Measurements from ENCODE around the gene FGD6.

The FGD6 gene

GRCh38 chr12:95231190-95231589 lies 13.9 kb upstream of the FGD6 start:
- DNase-seq: no peak

- DNase-seq: no peak
Observed at GRCh38 chr12:95230313-95230712, 13.0 kb upstream of the FGD6 start.

GRCh38 chr12:95229636-95230035 lies 12.4 kb upstream of the FGD6 start:
- DNase-seq: no peak

- DNase-seq: no peak
Observed at GRCh38 chr12:95228617-95229016, 11.3 kb upstream of the FGD6 start.

- no peak for DNase-seq
Observed at GRCh38 chr12:95227818-95228356, 10.6 kb upstream of the FGD6 start.

GRCh38 chr12:95225645-95226212 lies 8.5 kb upstream of the FGD6 start:
- no peak for DNase-seq

GRCh38 chr12:95224202-95225170 lies 7.2 kb upstream of the FGD6 start:
- DNase-seq: no peak

GRCh38 chr12:95220726-95221125 lies 3.5 kb upstream of the FGD6 start:
- no peak for DNase-seq

- no peak for DNase-seq
Observed at GRCh38 chr12:95220190-95220589, 2.9 kb upstream of the FGD6 start.

GRCh38 chr12:95218150-95219133 lies 1.2 kb upstream of the FGD6 start:
- DNase-seq: peak; percentile 6

GRCh38 chr12:95216711-95217376 lies 423 bp downstream of the FGD6 start:
- DNase-seq: no peak

- no peak for DNase-seq
Observed at GRCh38 chr12:95215949-95216348, 1.3 kb downstream of the FGD6 start.

- no peak for DNase-seq
Observed at GRCh38 chr12:95214466-95214865, 2.8 kb downstream of the FGD6 start.

- DNase-seq: no peak
Observed at GRCh38 chr12:95213928-95214327, 3.3 kb downstream of the FGD6 start.

- no peak for DNase-seq
Observed at GRCh38 chr12:95213119-95213518, 4.1 kb downstream of the FGD6 start.

GRCh38 chr12:95212586-95212985 lies 4.7 kb downstream of the FGD6 start:
- DNase-seq: no peak

- no peak for DNase-seq
Observed at GRCh38 chr12:95208678-95209077, 8.6 kb downstream of the FGD6 start.

GRCh38 chr12:95207407-95207806 lies 9.9 kb downstream of the FGD6 start:
- DNase-seq: no peak

GRCh38 chr12:95206916-95207315 lies 10.4 kb downstream of the FGD6 start:
- no peak for DNase-seq

- DNase-seq: no peak
Observed at GRCh38 chr12:95205685-95206084, 11.6 kb downstream of the FGD6 start.

- DNase-seq: no peak
Observed at GRCh38 chr12:95205016-95205624, 12.1 kb downstream of the FGD6 start.
